Measurements from ENCODE around the gene DAPK1. TPM values are rescaled to one million over a fixed set of nuclear protein-coding genes. Genes with fewer than 3 reads are reported as not detected.

The DAPK1 gene
- total and polyA plus RNA-seq, 9 donors, result 14.9 to 24.3 (median 18.8) TPM

DNA sequence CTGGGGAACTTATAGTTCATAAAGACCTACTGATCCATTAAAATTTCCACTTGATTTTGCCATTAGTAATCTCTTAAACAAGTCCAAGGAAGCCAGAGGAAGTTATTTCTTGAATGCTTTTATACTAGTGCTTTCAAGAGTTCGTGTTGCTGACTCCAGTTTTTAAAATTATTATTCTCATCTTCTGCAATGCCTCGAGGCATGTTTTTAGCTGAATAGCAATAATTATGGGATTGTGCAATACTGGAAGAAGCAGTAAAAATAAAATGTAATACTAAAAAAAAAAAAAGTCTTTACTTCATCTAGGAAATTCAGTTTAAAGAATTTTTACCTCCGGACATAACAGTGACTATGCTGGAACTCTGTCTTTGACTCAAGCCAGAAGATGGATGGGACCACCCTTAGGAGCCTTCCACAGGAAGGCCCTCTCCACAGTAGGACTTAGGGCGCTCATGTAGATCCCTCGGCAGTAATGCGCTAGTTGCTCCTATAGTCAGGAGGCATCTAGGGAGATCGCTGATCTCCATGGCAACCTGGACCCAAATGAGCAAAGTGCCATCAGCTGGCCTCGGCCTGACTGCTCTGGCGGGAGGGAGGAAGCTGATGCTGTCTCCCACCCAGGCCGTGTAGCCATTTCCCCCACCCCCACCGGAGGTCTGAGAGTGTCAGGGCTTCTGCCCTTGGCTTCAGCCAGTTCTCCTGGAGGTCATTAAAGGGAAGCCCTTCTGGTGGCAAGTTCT, 56.7 kb downstream of the DAPK1 start:
- H3K27ac ChIP-seq (ENCODE audit: low read length), result peak overlapping the region; percentile 44
- no peaks in the 10 kb centered on the region for H3K36me3 ChIP-seq (ENCODE audit: control insufficient read depth, insufficient read depth, low read length)
- H3K4me1 ChIP-seq (ENCODE audit: control insufficient read depth, insufficient read depth, low read length), result peaks cover 15% of the 10 kb centered on the region
- no peaks in the 10 kb centered on the region for H3K27me3 ChIP-seq (ENCODE audit: control insufficient read depth, insufficient read depth, low read length)
- 69% methylated on average over 4 of the region's 11 CpGs for WGBS (ENCODE audit: insufficient coverage)
- no peaks in the 10 kb centered on the region for H3K9me3 ChIP-seq (replicated peaks; ENCODE audit: control insufficient read depth, low read depth, low read length)
- DNase-seq, result peak; percentile 64
- no peak overlapping the region for H3K4me3 ChIP-seq (ENCODE audit: low read length)

DNA sequence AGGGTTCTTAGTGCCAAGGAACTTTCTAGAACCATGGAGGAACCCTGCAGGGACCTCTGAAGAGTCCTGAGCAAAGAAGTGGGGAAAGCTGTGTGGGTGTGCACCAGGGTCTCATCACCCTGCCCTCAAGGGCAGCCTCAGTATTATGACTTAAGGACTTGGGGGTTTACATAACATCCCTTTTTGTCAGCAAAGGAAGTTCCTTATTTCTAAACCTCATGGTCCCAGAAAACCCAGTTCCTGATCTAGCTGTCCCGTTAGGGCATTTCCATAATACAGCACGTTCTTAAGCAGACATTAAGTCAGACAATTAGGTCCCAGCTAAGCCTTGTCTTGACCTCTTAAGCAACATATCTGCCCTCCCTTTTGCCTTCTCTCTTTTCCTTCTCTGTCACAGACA, 57.3 kb downstream of the DAPK1 start:
- no peaks in the 10 kb centered on the region for H3K27me3 ChIP-seq (ENCODE audit: control insufficient read depth, insufficient read depth, low read length)
- peaks cover 15% of the 10 kb centered on the region for H3K4me1 ChIP-seq (ENCODE audit: control insufficient read depth, insufficient read depth, low read length)
- H3K9me3 ChIP-seq (replicated peaks; ENCODE audit: control insufficient read depth, low read depth, low read length), result no peaks in the 10 kb centered on the region
- WGBS (ENCODE audit: insufficient coverage), result 92% methylated on average over 2 of the region's 2 CpGs
- no peak overlapping the region for H3K4me3 ChIP-seq (ENCODE audit: low read length)
- no peaks in the 10 kb centered on the region for H3K36me3 ChIP-seq (ENCODE audit: control insufficient read depth, insufficient read depth, low read length)
- DNase-seq, result peak; percentile 50
- H3K27ac ChIP-seq (ENCODE audit: low read length), result no peak overlapping the region

DNA sequence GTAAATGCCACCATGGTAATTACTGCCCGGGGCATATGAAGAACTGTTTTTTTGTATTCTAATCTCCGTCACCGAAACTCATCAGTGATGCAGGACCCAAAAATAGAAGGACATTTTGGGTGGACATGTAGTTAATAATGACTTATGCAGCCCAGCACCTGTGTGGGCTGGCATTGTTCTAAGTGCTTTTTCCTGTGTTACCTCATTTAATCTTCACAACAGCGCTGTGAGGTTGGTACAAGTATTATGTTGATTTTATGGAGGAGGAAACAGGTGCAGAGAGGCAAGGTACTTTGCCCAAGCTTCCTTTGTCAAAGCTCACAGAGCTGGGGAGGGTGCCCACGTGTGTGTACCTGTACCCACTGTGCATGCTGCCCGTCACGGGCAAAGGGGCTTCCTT, 58.4 kb downstream of the DAPK1 start:
- no peaks in the 10 kb centered on the region for H3K36me3 ChIP-seq (ENCODE audit: control insufficient read depth, insufficient read depth, low read length)
- no peaks in the 10 kb centered on the region for H3K9me3 ChIP-seq (replicated peaks; ENCODE audit: control insufficient read depth, low read depth, low read length)
- DNase-seq, result no peak
- WGBS (ENCODE audit: insufficient coverage), result 91% methylated on average over 3 of the region's 7 CpGs
- H3K27ac ChIP-seq (ENCODE audit: low read length), result no peak overlapping the region
- no peaks in the 10 kb centered on the region for H3K27me3 ChIP-seq (ENCODE audit: control insufficient read depth, insufficient read depth, low read length)
- no peak overlapping the region for H3K4me3 ChIP-seq (ENCODE audit: low read length)
- peaks cover 15% of the 10 kb centered on the region for H3K4me1 ChIP-seq (ENCODE audit: control insufficient read depth, insufficient read depth, low read length)

DNA sequence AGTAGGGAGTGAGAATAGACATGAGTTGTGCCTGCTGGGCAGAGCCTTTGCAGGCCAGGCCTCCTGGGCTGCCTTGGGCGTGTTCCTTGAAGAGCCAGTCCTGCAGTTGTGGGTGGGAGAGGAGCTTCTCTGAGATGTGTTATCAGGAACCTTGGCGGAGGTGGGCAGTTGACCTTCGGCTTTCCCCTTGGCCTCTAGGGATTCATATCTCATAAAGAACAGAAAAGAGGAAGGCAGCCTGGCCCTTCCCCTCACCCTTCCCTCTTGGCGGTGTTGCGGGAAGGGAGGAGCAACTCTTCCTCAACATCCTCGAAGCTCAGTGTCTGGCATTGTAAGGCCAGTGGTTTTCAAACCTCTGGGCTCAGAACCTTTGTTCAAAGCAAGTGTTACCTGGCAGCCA, 59.2 kb downstream of the DAPK1 start:
- Histone ChIP-seq H3K27me3 (ENCODE audit: control insufficient read depth, insufficient read depth, low read length) (no peaks in the 10 kb centered on the region), H3K9me3 (replicated peaks; ENCODE audit: control insufficient read depth, low read depth, low read length) (peaks cover under 1% of the 10 kb centered on the region), H3K27ac (ENCODE audit: low read length) (no peak overlapping the region), H3K36me3 (ENCODE audit: control insufficient read depth, insufficient read depth, low read length) (no peaks in the 10 kb centered on the region), H3K4me3 (ENCODE audit: low read length) (no peak overlapping the region), H3K4me1 (ENCODE audit: control insufficient read depth, insufficient read depth, low read length) (peaks cover 15% of the 10 kb centered on the region)
- DNase-seq, result peak; percentile 41
- WGBS (ENCODE audit: insufficient coverage), result 88% methylated on average over 5 of the region's 6 CpGs

DNA sequence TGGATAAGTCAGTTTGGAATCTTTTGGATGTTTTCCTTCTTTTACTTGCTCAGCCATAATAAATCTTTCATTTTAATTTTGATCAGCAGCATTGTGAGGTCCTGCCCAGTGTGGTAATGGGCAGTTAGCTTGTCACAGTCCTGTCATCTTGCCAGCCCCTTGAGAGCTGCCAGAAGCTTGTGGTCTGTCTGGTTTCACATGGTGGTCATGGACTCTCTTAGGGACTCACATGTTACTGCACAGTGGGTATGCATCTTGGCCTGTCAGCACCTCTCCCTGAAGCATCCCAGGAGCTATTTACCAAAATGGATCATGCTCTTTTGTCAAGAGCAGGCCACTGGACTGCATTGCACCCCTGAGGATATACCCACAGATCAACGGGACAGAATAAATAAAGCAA, 60.3 kb downstream of the DAPK1 start:
- no peak overlapping the region for H3K4me3 ChIP-seq (ENCODE audit: low read length)
- WGBS (ENCODE audit: insufficient coverage), result no CpG with 5 or more reads among the region's 1 CpG
- no peak for DNase-seq
- H3K36me3 ChIP-seq (ENCODE audit: control insufficient read depth, insufficient read depth, low read length), result no peaks in the 10 kb centered on the region
- peaks cover 2% of the 10 kb centered on the region for H3K9me3 ChIP-seq (replicated peaks; ENCODE audit: control insufficient read depth, low read depth, low read length)
- no peak overlapping the region for H3K27ac ChIP-seq (ENCODE audit: low read length)
- peaks cover 15% of the 10 kb centered on the region for H3K4me1 ChIP-seq (ENCODE audit: control insufficient read depth, insufficient read depth, low read length)
- no peaks in the 10 kb centered on the region for H3K27me3 ChIP-seq (ENCODE audit: control insufficient read depth, insufficient read depth, low read length)

DNA sequence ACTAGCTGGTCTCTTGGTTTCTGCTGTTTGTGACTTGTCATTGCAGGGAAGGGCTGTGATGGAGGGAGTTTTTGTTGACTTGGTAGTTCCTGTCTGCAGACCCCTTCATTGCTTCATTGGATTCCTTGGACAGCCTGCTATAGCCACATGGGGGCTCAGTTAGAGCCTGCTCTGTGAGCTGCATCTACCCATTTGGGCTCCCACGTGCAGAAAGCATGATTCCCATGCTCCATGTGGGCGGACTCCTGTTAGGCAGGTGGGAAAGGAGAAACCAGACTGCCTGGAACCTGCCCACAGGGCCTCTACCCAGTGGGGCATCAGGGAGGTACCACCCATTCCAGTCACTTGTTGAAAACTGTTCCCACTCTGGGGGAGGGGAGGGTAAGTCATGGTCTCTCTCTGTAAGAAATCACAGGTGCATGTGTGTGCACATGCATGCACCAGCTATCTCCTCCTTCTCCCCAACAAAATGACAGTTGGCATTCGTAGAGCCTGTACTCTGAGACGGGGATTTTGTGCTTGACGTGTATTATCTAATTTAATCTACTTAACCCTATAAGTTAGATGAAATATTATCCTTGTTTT, 61.0 kb downstream of the DAPK1 start:
- Histone ChIP-seq H3K27me3 (ENCODE audit: control insufficient read depth, insufficient read depth, low read length) (no peaks in the 10 kb centered on the region), H3K27ac (ENCODE audit: low read length) (no peak overlapping the region), H3K4me1 (ENCODE audit: control insufficient read depth, insufficient read depth, low read length) (peaks cover 13% of the 10 kb centered on the region), H3K36me3 (ENCODE audit: control insufficient read depth, insufficient read depth, low read length) (no peaks in the 10 kb centered on the region), H3K9me3 (replicated peaks; ENCODE audit: control insufficient read depth, low read depth, low read length) (peaks cover 2% of the 10 kb centered on the region), H3K4me3 (ENCODE audit: low read length) (no peak overlapping the region)
- no peak for DNase-seq
- no CpG with 5 or more reads among the region's 5 CpGs for WGBS (ENCODE audit: insufficient coverage)

DNA sequence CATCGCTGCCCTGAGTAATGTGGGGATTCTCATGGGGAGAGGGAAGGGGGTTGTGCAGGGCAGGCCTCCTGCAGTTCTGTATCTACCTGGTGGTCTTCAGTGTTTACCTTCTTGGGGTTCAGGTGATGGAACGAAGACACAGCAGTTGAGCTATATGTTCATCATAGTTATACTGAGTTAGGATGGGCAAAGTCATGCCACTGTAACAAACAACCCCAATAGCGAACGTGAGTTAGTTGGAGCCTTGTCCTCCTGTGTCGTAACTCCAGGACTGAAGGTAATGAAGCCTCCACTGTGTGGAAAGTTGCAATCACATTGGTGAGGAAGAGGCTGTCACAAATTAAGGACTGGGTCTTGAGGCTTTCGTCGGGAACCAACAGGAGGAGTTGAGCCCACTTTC, 64.4 kb downstream of the DAPK1 start:
- no peak overlapping the region for H3K4me3 ChIP-seq (ENCODE audit: low read length)
- no peak overlapping the region for H3K27ac ChIP-seq (ENCODE audit: low read length)
- WGBS (ENCODE audit: insufficient coverage), result 100% methylated on average over 3 of the region's 7 CpGs
- DNase-seq, result no peak
- peaks cover 11% of the 10 kb centered on the region for H3K4me1 ChIP-seq (ENCODE audit: control insufficient read depth, insufficient read depth, low read length)
- H3K9me3 ChIP-seq (replicated peaks; ENCODE audit: control insufficient read depth, low read depth, low read length), result peaks cover 2% of the 10 kb centered on the region
- H3K36me3 ChIP-seq (ENCODE audit: control insufficient read depth, insufficient read depth, low read length), result no peaks in the 10 kb centered on the region
- H3K27me3 ChIP-seq (ENCODE audit: control insufficient read depth, insufficient read depth, low read length), result no peaks in the 10 kb centered on the region

DNA sequence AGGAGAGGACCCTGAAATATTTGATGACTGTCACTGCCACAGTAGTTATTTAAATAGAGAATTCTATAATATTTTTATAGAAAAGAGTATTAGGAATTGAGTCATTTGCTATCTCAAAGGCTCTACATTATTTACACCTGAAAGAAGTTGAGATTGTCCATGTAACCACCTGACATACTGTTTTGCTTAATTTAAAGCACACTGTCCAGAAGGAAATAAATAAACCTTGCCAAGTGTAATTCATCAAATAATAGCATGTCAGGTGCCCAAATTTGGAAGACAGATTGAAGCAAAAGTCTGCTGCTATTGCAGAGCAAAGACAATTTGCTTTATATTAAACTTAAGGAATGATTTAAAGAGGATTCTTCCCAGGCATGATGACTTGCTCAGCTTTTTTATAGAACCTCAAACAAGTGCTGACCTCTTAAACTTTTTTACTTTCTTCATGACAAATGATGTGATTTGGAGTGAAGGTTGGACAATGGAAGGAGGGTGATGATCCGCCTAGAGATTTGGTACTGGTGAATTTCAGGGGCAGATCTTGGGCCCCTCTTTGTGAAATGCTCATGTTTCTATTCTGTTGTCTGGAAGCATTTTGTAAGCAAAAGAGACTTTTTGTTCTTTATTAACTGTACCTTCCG, 65.0 kb downstream of the DAPK1 start:
- Histone ChIP-seq H3K36me3 (ENCODE audit: control insufficient read depth, insufficient read depth, low read length) (no peaks in the 10 kb centered on the region), H3K9me3 (replicated peaks; ENCODE audit: control insufficient read depth, low read depth, low read length) (peaks cover 2% of the 10 kb centered on the region), H3K4me3 (ENCODE audit: low read length) (no peak overlapping the region), H3K27ac (ENCODE audit: low read length) (no peak overlapping the region), H3K27me3 (ENCODE audit: control insufficient read depth, insufficient read depth, low read length) (no peaks in the 10 kb centered on the region), H3K4me1 (ENCODE audit: control insufficient read depth, insufficient read depth, low read length) (peaks cover 16% of the 10 kb centered on the region)
- no peak for DNase-seq
- no CpG with 5 or more reads among the region's 2 CpGs for WGBS (ENCODE audit: insufficient coverage)

DNA sequence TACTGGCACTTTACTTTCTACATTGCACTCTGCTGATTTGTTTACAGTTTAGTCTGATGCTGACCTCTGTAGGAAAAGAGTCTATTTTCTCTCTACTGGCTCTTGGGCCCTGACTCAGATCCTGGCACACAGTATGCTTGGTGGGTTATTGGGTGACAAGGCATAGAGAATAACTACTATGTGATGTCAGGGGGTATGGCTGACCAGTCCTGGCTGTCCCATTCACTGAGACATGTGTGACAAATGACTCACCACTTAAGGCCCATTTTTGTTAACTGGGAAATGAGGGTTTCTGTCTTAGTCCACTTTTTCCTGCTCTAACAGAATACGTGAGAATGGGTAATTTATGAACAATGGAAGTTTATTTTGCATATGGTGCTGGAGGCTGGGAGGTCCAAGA, 66.4 kb downstream of the DAPK1 start:
- Histone ChIP-seq H3K9me3 (replicated peaks; ENCODE audit: control insufficient read depth, low read depth, low read length) (peaks cover 2% of the 10 kb centered on the region), H3K4me3 (ENCODE audit: low read length) (no peak overlapping the region), H3K4me1 (ENCODE audit: control insufficient read depth, insufficient read depth, low read length) (peaks cover 25% of the 10 kb centered on the region), H3K36me3 (ENCODE audit: control insufficient read depth, insufficient read depth, low read length) (no peaks in the 10 kb centered on the region), H3K27me3 (ENCODE audit: control insufficient read depth, insufficient read depth, low read length) (no peaks in the 10 kb centered on the region), H3K27ac (ENCODE audit: low read length) (no peak overlapping the region)
- WGBS (ENCODE audit: insufficient coverage), result no CpG with 5 or more reads among the region's 1 CpG
- DNase-seq, result no peak

DNA sequence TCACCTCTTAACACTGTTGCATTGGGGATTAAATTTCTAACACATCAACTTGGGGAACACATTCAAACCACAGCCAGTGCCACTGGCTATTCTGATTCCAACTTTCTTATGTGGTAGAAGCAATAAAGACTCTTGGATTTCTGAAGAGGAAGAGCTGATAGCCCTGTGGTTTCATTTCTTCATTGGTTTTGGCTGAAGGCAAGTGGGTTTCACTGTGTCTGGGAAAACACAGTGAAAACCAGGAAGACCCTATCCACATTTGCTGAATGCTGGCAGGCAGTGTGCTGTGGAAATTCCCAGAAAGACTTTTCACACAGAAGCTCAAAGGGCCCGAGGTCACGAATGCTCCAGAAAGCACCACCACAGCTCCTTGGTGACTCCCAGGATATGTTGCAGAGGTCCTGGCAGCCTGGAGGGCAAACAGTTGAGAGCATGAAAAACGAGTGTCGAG, 67.1 kb downstream of the DAPK1 start:
- no peak overlapping the region for H3K4me3 ChIP-seq (ENCODE audit: low read length)
- no peak overlapping the region for H3K27ac ChIP-seq (ENCODE audit: low read length)
- no peaks in the 10 kb centered on the region for H3K27me3 ChIP-seq (ENCODE audit: control insufficient read depth, insufficient read depth, low read length)
- peaks cover 2% of the 10 kb centered on the region for H3K9me3 ChIP-seq (replicated peaks; ENCODE audit: control insufficient read depth, low read depth, low read length)
- 92% methylated on average over 2 of the region's 4 CpGs for WGBS (ENCODE audit: insufficient coverage)
- peaks cover 30% of the 10 kb centered on the region for H3K4me1 ChIP-seq (ENCODE audit: control insufficient read depth, insufficient read depth, low read length)
- no peaks in the 10 kb centered on the region for H3K36me3 ChIP-seq (ENCODE audit: control insufficient read depth, insufficient read depth, low read length)
- no peak for DNase-seq

Measured in muscle of leg (tissue), 11 donors.